Smooth muscle cell (in vitro differentiated cells): ENCODE measurements around the gene UIMC1. TPM values are rescaled to one million over a fixed set of nuclear protein-coding genes. Genes with fewer than 3 reads are reported as not detected.

Experiments used
- DNase-seq: peaks from one replicate; lab custom pipeline; 2025; ENCODE audit not compliant: unreplicated experiment; lab: John Stamatoyannopoulos, UW
- H2AFZ ChIP-seq: fragments of 200-600 bp; sonication (generic); 2 replicates; pipeline ENCODE4 v1.6.0; 2016; ENCODE audit warnings: antibody characterized with exemption, low read depth, mild to moderate bottlenecking
- H3F3A ChIP-seq: fragments of 200-600 bp; sonication (generic); 2 replicates; pipeline ENCODE4 v1.6.0; 2017; ENCODE audit warnings: antibody characterized with exemption, low read depth
- H3K27ac ChIP-seq: fragments of 200-600 bp; sonication (generic); 2 replicates; pipeline ENCODE4 v1.5.1; 2016; ENCODE audit warnings: low read depth, mild to moderate bottlenecking
- H3K27me3 ChIP-seq: fragments of 200-600 bp; sonication (generic); 2 replicates; pipeline ENCODE4 v1.6.1; 2016; ENCODE audit warnings: low read depth, mild to moderate bottlenecking
- H3K36me3 ChIP-seq: fragments of 200-600 bp; sonication (generic); 2 replicates; pipeline ENCODE4 v1.5.1; 2016; ENCODE audit warnings: low read depth
- H3K4me1 ChIP-seq: fragments of 200-600 bp; sonication (generic); 2 replicates; pipeline ENCODE4 v1.5.1; 2016; ENCODE audit warnings: low read depth
- H3K4me2 ChIP-seq: fragments of 200-600 bp; sonication (generic); 2 replicates; pipeline ENCODE4 v1.6.0; 2016; ENCODE audit warnings: mild to moderate bottlenecking
- H3K4me3 ChIP-seq: fragments of 200-600 bp; sonication (generic); 2 replicates; pipeline ENCODE4 v1.5.1; 2016; ENCODE audit warnings: mild to moderate bottlenecking
- H3K79me2 ChIP-seq: fragments of 200-600 bp; sonication (generic); 2 replicates; pipeline ENCODE4 v1.6.0; 2016; ENCODE audit warnings: low read depth, mild to moderate bottlenecking
- H3K9ac ChIP-seq: fragments of 200-600 bp; sonication (generic); 2 replicates; pipeline ENCODE4 v1.6.0; 2016; ENCODE audit warnings: low read depth
- H3K9me3 ChIP-seq: fragments of 200-600 bp; sonication (generic); replicated peaks from 2 replicates; pipeline ENCODE4 v1.5.1; 2016; ENCODE audit warnings: low read depth
- H4K20me1 ChIP-seq: fragments of 200-600 bp; sonication (generic); 2 replicates; pipeline ENCODE4 v1.6.0; 2016; ENCODE audit warnings: low read depth
- WGBS: methylation state at CpG from one replicate; pipeline ENCODE4 v1.1.7; 2016; ENCODE audit warnings: low lambda C conversion rate; 5-methylcytosine and 5-hydroxymethylcytosine counted together
- polyA plus RNA-seq: library from polyadenylated mRNA; unstranded; fragments of >200 nt; fragmentation: Nextera tagmentation; extraction: Ambion mirVana; gene quantifications from 2 replicates; pipeline ENCODE4 v1.2.1, GENCODE V29; 2016
- total RNA-seq: library from RNA; depleted of rRNA; stranded (reverse); fragments of >200 nt; gene quantifications from 2 replicates; pipeline ENCODE4 v1.2.3, GENCODE V29; 2014
- TF ChIP-seq, protein P1 (sequence below): fragments of 200-600 bp; sonication (generic); IDR thresholded peaks from 2 replicates; pipeline ENCODE4 v1.5.1; 2017; ENCODE audit warnings: borderline replicate concordance, mild to moderate bottlenecking, antibody characterized with exemption; ENCODE audit not compliant: insufficient read depth, poor library complexity, severe bottlenecking

The UIMC1 gene
- total and polyA plus RNA-seq, 2 experiments from 2014 or later: 12.1 to 19.9 TPM

- no peaks in the 10 kb centered on the region for H3K4me1 ChIP-seq
- TF ChIP-seq, protein P1, sequence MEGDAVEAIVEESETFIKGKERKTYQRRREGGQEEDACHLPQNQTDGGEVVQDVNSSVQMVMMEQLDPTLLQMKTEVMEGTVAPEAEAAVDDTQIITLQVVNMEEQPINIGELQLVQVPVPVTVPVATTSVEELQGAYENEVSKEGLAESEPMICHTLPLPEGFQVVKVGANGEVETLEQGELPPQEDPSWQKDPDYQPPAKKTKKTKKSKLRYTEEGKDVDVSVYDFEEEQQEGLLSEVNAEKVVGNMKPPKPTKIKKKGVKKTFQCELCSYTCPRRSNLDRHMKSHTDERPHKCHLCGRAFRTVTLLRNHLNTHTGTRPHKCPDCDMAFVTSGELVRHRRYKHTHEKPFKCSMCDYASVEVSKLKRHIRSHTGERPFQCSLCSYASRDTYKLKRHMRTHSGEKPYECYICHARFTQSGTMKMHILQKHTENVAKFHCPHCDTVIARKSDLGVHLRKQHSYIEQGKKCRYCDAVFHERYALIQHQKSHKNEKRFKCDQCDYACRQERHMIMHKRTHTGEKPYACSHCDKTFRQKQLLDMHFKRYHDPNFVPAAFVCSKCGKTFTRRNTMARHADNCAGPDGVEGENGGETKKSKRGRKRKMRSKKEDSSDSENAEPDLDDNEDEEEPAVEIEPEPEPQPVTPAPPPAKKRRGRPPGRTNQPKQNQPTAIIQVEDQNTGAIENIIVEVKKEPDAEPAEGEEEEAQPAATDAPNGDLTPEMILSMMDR: no peak
- no peaks in the 10 kb centered on the region for H3F3A ChIP-seq
- H4K20me1 ChIP-seq: peaks cover 42% of the 10 kb centered on the region
- no peak overlapping the region for H3K4me3 ChIP-seq
- no peaks in the 10 kb centered on the region for H3K36me3 ChIP-seq
- H3K9ac ChIP-seq: no peak overlapping the region
- no peaks in the 10 kb centered on the region for H3K27me3 ChIP-seq
- H3K4me2 ChIP-seq: no peak overlapping the region
- no peaks in the 10 kb centered on the region for H3K79me2 ChIP-seq
- H2AFZ ChIP-seq: no peak overlapping the region
- DNase-seq: no peak
- WGBS: 94% methylated on average over 3 of the region's 3 CpGs
- H3K9me3 ChIP-seq: no peaks in the 10 kb centered on the region
- H3K27ac ChIP-seq: no peak overlapping the region
These were observed 34.3 kb upstream of the UIMC1 start for GRCh38 chr5:177040814-177041420.

GRCh38 chr5:177036921-177037320, 30.3 kb upstream of the UIMC1 start:
- Histone ChIP-seq H3K27me3 (no peaks in the 10 kb centered on the region), H3K9me3 (no peaks in the 10 kb centered on the region), H4K20me1 (peaks cover 73% of the 10 kb centered on the region), H3F3A (no peaks in the 10 kb centered on the region), H3K27ac (no peak overlapping the region), H3K9ac (no peak overlapping the region), H3K4me1 (no peaks in the 10 kb centered on the region), H3K4me2 (no peak overlapping the region), H3K36me3 (no peaks in the 10 kb centered on the region), H3K4me3 (no peak overlapping the region), H2AFZ (no peak overlapping the region), H3K79me2 (peaks cover 12% of the 10 kb centered on the region)
- TF ChIP-seq, protein P1: no peak
- WGBS: 98% methylated on average over 5 of the region's 5 CpGs
- DNase-seq: no peak

DNA sequence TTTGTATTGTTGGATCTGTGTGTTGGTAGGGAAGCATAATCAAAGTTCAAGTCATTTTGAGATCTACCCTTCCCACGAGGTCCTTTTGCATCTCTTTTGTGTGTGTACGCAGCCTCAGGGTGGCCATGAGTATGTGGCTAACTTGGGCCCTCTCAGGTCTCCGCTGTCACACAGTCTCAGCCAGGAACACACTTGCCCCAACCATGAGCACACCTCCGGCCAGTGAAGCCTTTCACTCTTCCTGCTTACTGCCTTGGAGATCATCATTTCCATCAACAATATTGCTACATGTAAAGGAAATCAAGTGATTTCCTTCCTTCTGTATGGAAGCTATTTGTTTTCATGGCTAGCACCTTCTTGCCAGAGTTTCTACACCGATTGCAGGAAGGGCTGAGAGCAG, 29.9 kb upstream of the UIMC1 start:
- H3K27me3 ChIP-seq: no peaks in the 10 kb centered on the region
- H3F3A ChIP-seq: no peaks in the 10 kb centered on the region
- H3K4me2 ChIP-seq: no peak overlapping the region
- TF ChIP-seq, protein P1: no peak
- no peak for DNase-seq
- H3K79me2 ChIP-seq: peaks cover 12% of the 10 kb centered on the region
- H2AFZ ChIP-seq: no peak overlapping the region
- H4K20me1 ChIP-seq: peaks cover 73% of the 10 kb centered on the region
- WGBS: 84% methylated on average over 5 of the region's 5 CpGs
- no peak overlapping the region for H3K27ac ChIP-seq
- no peaks in the 10 kb centered on the region for H3K36me3 ChIP-seq
- H3K9ac ChIP-seq: no peak overlapping the region
- H3K4me3 ChIP-seq: no peak overlapping the region
- H3K9me3 ChIP-seq: no peaks in the 10 kb centered on the region
- no peaks in the 10 kb centered on the region for H3K4me1 ChIP-seq

GRCh38 chr5:177035976-177036375, 29.4 kb upstream of the UIMC1 start:
- Histone ChIP-seq H3K4me3 (no peak overlapping the region), H3K27ac (no peak overlapping the region), H3K79me2 (peaks cover 12% of the 10 kb centered on the region), H3K4me2 (no peak overlapping the region), H2AFZ (no peak overlapping the region), H3K27me3 (no peaks in the 10 kb centered on the region), H3K9ac (no peak overlapping the region), H3K36me3 (no peaks in the 10 kb centered on the region), H3F3A (no peaks in the 10 kb centered on the region), H3K4me1 (no peaks in the 10 kb centered on the region), H4K20me1 (peaks cover 76% of the 10 kb centered on the region), H3K9me3 (no peaks in the 10 kb centered on the region)
- TF ChIP-seq, protein P1: no peak
- DNase-seq: no peak
- 65% methylated on average over 1 of the region's 1 CpG for WGBS
